Lower leg skin (tissue), 4 donors: ENCODE data around the gene KIF1A. TPM values are rescaled to one million over a fixed set of nuclear protein-coding genes. Genes with fewer than 3 reads are reported as not detected.

ENCODE experiments used
- DNase-seq, 2 donors: peaks; one replicate each; pipeline ENCODE4 v3.0.0-alpha.2; 2019; ENCODE audit warnings: low spot score in 2 of 2
- H3K4me3 ChIP-seq: fragments of 200-600 bp; sonication (generic); 2 replicates; pipeline ENCODE4 v1.5.1; 2017; ENCODE audit warnings: mild to moderate bottlenecking, low read depth; ENCODE audit not compliant: poor library complexity, severe bottlenecking
- POLR2A ChIP-seq, 2 donors: fragments of 450-650 bp; IDR thresholded peaks; one replicate each; pipeline ENCODE4 v1.6.1; 2016 to 2017; ENCODE audit warnings: antibody characterized with exemption in 2 of 2, mild to moderate bottlenecking in 1 of 2, moderate library complexity in 1 of 2
- whole genome bisulfite sequencing, 2 donors: methylation state at CpG; one replicate each; pipeline ENCODE4 v1.1.5; 2018; 5-methylcytosine and 5-hydroxymethylcytosine counted together
- intact Hi-C: fragments of 100-400 bp; cut with DNase I; formaldehyde crosslinking; loops from one replicate; pipeline ENCODE4 v1.15.0; 2023; ENCODE audit warnings: low total_unique reads
- total RNA-seq, 4 donors: library from RNA; depleted of rRNA; stranded (reverse); fragments of >200 nt; gene quantifications; one replicate each; pipeline ENCODE4 v1.1.0, GENCODE V29; 2016
- TF ChIP-seq, protein P1 (sequence below), 3 donors: fragments of 450-650 bp; IDR thresholded peaks; one replicate each; pipeline ENCODE4 v1.5.1; 2016; ENCODE audit warnings: antibody characterized with exemption in 3 of 3, mild to moderate bottlenecking in 3 of 3, moderate library complexity in 2 of 3

Gene KIF1A
- total RNA-seq, 4 donors from 2014 or later: 0.76 to 4.3 (median 3.0) TPM

DNA sequence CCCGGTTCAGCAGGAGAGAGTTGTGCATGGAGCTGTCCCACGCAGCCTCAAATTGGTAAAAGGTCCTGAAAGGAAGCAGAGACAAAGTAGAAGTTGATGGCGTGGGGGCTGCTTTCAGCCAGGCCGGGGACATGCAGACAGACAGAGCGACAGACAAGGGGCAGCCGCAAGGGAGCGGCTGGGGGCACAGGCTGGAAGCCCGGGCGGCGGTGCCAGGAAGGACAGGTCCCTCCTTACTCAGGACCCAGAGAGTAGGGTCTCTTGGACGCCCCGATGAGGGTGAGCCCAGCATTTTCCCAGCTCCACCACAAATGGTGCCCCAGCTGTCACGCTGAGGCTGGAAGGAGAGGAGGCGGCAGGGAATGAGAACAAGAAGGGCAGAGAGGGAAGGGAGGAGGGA is 93.1 kb downstream of the KIF1A start:
- TF ChIP-seq, protein P1, sequence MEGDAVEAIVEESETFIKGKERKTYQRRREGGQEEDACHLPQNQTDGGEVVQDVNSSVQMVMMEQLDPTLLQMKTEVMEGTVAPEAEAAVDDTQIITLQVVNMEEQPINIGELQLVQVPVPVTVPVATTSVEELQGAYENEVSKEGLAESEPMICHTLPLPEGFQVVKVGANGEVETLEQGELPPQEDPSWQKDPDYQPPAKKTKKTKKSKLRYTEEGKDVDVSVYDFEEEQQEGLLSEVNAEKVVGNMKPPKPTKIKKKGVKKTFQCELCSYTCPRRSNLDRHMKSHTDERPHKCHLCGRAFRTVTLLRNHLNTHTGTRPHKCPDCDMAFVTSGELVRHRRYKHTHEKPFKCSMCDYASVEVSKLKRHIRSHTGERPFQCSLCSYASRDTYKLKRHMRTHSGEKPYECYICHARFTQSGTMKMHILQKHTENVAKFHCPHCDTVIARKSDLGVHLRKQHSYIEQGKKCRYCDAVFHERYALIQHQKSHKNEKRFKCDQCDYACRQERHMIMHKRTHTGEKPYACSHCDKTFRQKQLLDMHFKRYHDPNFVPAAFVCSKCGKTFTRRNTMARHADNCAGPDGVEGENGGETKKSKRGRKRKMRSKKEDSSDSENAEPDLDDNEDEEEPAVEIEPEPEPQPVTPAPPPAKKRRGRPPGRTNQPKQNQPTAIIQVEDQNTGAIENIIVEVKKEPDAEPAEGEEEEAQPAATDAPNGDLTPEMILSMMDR (IDR thresholded peaks at IDR 0.05): no peak
- TF ChIP-seq POLR2A (IDR thresholded peaks at IDR 0.05): no peak
- 89 to 91% methylated on average over 14 of the region's 14 CpGs for WGBS, 2 donors
- intact Hi-C loops: no loop called here
- no peak for DNase-seq
- no peak overlapping the region for H3K4me3 ChIP-seq

DNA sequence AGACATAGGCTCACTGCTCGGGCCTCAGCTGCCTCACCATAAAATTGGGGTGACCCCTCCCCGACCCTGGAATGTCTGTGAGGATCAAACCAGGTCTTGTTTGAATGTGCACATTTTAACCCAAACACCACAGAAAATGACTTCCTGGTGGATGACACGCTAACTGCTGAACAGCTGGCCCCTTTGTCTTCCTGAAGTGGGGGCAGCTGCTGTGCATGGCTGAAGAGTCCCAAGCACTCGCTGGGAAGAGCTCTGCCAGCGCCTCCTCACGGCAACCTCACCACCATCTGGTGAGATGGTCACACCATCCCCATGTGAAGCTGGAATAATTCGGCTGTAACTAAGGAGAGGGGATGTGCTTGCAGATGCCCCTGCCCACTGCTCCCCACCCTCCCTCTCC is 94.3 kb downstream of the KIF1A start:
- no peak for DNase-seq
- no peak overlapping the region for H3K4me3 ChIP-seq
- TF ChIP-seq, protein P1 (IDR thresholded peaks at IDR 0.05): no peak
- no peak for TF ChIP-seq POLR2A (IDR thresholded peaks at IDR 0.05)
- WGBS, 2 donors: 73 to 74% methylated on average over 4 to 7 of the region's 7 CpGs
- intact Hi-C loops: no loop called here

DNA sequence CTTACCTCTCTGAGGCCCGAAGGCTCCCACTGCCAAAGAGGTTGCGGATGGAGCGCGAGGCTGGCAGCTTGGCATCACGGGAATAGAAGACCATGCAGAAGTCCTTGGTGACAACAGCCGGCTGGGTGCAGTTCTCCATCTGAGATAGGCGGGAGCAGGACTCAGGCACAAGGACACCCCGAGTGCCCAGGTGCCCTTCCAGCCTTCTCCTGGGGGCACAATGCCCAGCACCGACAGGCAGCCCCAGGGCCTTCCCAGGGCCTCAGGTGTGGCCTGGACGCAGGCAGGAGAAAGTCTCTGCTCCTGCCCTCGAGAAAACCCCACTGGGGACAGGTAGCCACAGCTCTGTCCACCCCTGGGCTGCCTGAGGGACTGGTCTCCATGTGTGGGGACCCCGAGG is 94.8 kb downstream of the KIF1A start:
- WGBS, 2 donors: 81 to 96% methylated on average over 8 to 9 of the region's 12 CpGs
- H3K4me3 ChIP-seq: no peak overlapping the region
- no peak for DNase-seq
- TF ChIP-seq POLR2A (IDR thresholded peaks at IDR 0.05): no peak
- TF ChIP-seq, protein P1 (IDR thresholded peaks at IDR 0.05): no peak
- intact Hi-C loops: no loop called here

DNA sequence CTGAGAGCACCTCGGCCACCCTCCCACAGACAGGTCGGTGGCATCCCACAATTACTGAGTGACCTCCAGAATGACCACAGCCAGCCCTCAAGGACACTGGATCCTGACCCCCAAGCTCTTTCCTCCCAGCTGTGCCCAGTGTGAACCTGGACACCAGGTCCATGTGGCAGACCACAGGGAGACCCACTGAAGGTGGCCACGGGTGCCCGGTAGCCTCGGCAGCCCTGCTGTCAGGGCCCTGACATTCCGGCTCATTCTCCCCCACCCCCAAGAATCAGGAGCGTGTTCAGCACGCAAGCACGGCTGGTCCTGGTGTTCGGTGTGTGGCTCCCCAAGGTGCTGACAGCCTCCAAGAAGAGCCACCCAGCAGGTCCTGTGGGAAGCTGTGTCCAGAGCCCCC is 95.6 kb downstream of the KIF1A start:
- TF ChIP-seq, protein P1 (IDR thresholded peaks at IDR 0.05): no peak
- TF ChIP-seq POLR2A (IDR thresholded peaks at IDR 0.05): no peak
- intact Hi-C loops: no loop called here

DNA sequence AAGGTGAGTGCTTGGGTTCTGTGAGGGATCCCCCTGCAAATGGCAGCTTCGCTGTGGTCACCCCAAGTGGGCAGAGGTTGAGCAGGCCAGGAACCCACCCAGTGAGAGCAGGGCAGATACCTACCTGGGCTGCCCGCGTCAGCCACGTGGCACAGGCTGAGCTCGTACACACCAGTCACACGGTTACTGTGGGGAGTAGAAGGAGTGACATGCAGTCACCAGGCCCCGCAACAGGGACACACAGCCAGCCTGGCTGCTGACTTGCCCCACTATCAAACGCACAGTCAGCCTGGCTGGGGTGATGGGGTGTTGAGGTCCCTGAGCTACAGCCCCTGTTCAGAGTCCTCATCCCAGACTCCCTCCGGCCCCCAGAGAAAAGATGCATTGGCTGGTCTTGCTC is 96.2 kb downstream of the KIF1A start:
- DNase-seq: no peak
- TF ChIP-seq POLR2A (IDR thresholded peaks at IDR 0.05): no peak
- TF ChIP-seq, protein P1 (IDR thresholded peaks at IDR 0.05): no peak
- H3K4me3 ChIP-seq: no peak overlapping the region
- intact Hi-C loops: no loop called here
- 93 to 96% methylated on average over 9 of the region's 9 CpGs for WGBS, 2 donors

More for the DNA sequence above, 95.6 kb downstream of the KIF1A start:
- H3K4me3 ChIP-seq: no peak overlapping the region
- 85 to 94% methylated on average over 4 to 10 of the region's 10 CpGs for WGBS, 2 donors
- DNase-seq: no peak
